Iris pigment epithelial cell (primary cell): ENCODE results near the gene RRAGB.
A peak's percentile ranks its signal among the peaks of the same experiment; 100 is the strongest.
"Not testable (repeated sequence)": the region's sequence is repeated elsewhere in the genome, so short reads cannot be mapped to it uniquely, and the experiment has no call there.

Experiments
- DNase-seq: peaks from one replicate; pipeline ENCODE4 v3.0.0-alpha.2; 2011; ENCODE audit warnings: low read depth

RRAGB gene

GRCh38 chrX:55767100-55767499, 49.6 kb downstream of the RRAGB start:
- DNase-seq, result peak; percentile 24

DNA sequence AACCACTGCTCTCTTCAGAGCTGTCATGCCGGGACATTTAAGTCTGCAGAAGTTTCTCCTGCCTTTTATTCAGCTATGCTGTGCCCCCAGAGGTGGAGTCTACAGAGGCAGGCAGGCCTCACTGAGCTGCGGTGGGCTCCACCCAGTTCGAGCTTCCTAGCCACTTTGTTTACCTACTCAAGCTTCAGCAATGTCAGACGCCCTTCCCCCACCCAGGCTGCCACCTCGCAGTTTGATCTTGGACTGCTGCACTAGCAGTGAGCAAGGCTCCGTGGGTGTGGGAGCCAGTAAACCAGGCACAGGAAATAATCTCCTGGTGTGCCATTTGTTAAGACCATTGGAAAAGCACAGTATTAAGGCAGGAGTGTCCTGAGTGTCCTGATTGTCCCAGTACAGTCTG, 56.9 kb downstream of the RRAGB start:
- not testable (repeated sequence) for DNase-seq

DNA sequence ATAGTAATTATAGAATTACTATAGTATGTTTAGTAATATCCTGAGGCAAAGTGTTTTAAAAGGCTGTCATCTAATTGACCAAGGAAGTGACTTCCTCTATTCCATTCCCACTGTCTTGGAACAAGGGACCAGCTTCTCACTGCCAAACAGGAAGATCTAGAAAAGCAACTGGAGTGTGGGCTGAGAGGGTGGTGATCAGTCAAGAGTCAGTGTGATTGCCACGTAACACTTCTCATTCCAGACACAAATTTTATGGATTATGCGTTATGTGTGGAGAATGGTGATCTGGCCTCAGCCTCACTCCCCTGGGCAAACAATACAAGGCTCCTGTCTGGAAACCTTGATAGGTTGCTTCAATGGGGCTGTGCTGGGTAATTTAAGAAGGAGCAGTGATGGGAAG, 60.0 kb downstream of the RRAGB start:
- no peak for DNase-seq

DNA sequence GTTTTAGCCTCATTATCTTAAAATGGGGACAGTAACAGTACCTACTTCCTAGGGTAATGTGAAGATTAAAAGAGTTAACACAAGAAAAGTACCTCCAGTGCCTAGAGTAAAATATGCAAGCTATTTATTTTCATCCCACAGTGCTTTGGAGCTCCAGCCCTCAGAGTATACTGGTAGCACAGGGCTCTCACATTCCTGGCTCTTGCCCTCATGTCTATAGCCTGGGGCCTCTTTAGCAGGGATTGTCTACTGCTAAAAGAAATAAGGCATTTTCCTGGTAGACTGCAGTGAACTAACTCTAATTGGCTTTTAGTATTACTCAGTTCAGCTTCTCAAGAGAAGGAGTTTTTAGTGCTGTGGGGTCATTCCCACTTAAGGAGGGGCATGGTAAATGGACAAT, 60.8 kb downstream of the RRAGB start:
- DNase-seq, result no peak

DNA sequence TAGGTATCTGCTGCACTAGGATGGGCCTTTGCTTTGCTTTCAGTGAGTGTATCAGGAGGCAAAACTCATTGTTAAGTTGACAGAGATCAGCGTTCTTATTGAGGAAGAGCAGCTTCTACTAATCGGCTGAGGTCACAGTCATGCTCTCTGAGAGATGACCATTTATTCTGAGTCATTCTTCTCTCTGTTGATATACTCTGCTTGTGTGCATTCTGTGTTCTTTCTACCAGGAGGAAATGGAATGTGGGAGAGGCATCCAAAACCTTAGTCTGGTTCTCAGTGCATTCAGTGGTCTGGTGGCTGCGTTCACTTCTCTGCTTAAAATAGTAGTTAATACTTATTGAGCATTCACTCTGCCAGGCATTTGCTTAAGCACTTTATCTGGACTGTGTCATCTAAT, 66.2 kb downstream of the RRAGB start:
- no peak for DNase-seq

DNA sequence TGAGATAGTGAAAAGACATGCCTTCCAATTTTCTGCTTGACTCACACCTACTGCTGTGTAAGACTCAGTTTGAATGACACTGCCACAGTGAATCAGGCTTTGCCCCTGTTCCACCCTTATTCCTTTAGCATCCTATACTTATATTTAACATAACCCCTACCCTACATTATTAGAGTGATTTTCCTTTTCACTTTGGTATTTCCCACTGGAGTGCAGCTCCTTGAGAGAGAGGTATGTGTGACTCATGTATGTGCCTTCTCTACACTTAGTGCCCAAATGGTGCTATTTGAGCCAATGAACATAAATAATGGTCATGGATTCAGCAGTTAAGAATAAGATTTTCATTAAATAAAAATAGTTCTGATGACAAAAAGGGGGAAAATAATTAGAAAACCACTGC, 69.5 kb downstream of the RRAGB start:
- no peak for DNase-seq

DNA sequence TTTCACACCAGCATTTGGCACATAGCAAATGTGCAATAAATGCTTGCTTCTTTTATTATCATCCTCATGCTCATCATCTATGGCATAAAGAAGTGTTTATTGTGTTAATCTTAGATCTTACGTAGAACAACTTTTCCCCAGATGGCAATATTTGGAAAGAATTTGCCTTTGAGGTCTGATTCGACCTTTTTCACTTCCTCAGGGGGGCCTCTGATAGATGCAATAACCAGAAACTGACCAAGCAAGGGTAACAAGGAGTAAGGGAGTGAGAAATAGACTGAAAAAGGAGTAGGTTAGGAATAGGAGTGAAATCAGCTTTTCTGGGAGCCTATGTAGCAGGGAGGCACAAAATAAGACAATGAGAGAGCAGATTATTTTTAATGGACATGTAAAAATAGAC, 70.2 kb downstream of the RRAGB start:
- no peak for DNase-seq

GRCh38 chrX:55794405-55794804, 76.9 kb downstream of the RRAGB start:
- DNase-seq, result no peak

DNA sequence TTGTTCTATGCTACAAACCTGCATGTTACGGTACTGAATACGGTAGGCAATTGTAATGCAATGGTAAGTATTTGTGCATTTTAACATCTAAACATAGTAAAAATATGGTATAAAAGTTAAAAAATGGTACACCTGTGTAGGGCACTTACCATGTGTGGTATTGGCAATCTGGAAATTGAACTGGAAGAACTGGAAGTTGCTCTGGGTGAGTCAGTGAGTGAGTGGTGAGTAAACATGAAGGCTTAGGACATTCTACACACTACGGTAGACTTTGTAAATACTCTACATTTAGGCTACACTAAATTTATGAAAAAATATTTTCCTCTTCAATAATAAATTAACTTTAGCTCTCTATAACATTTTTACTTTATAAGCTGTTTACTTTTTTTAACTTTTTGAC, 78.9 kb downstream of the RRAGB start:
- DNase-seq, result no peak

DNA sequence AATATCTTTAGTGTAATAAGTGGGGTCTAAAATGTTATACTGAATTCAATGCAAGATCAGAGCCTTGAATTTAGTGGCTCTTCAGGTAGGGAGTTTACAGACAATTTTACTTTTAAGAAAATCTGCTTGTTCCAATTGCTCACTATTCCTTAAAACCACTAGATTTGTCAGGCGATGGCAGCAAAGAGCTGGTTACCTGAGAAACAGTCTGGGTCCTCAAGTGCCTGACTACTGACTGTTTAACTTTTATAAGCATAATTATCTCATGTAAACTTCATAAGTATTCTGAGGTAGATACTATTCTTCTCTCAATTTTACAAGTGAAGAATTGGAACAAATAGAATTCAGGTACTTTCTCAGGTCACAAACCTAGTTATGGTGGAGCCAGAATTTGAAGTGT, 84.3 kb downstream of the RRAGB start:
- DNase-seq, result no peak
